Measurements from ENCODE around the gene JAML. TPM values are rescaled to one million over a fixed set of nuclear protein-coding genes. Genes with fewer than 3 reads are reported as not detected.

The JAML gene, protein sequence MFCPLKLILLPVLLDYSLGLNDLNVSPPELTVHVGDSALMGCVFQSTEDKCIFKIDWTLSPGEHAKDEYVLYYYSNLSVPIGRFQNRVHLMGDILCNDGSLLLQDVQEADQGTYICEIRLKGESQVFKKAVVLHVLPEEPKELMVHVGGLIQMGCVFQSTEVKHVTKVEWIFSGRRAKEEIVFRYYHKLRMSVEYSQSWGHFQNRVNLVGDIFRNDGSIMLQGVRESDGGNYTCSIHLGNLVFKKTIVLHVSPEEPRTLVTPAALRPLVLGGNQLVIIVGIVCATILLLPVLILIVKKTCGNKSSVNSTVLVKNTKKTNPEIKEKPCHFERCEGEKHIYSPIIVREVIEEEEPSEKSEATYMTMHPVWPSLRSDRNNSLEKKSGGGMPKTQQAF
- not detected in 2 replicates for total RNA-seq (2014; rRNA removed; shearing (Covaris generic))

- DNase-seq (ENCODE audit: low spot score), result no peak
Measured at GRCh38 chr11:118224511-118225188, at the start of gene JAML. Gene JAML (minus strand): TSS chr11:118225011. CDS start chr11:118214866, 10,145 bp downstream.

- no peak for DNase-seq (ENCODE audit: low spot score)
Measured at GRCh38 chr11:118274186-118274585, 49.4 kb upstream of the JAML start.

- DNase-seq (ENCODE audit: low spot score), result no peak
Measured at GRCh38 chr11:118272001-118272400, 47.2 kb upstream of the JAML start.

DNA sequence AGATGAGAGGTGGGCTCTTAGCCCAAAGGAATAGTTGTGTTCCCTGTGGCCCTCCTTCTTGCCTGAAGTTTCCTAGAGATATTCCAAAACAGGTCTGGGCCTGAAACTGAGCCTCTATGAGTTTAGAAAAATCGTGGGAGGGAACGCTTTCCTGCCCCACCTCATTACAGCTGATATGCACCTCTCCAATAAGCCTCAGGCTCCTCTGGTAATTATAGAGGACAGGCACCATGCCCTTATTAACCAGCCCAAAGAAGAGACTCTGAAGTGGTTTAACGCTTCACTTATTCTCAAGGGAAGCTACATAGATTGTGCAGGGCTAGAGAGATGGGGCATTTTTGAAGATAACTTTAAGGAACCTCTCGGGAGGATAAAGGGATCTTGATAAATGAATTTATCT is 42.7 kb upstream of the JAML start:
- DNase-seq (ENCODE audit: low spot score), result no peak

DNA sequence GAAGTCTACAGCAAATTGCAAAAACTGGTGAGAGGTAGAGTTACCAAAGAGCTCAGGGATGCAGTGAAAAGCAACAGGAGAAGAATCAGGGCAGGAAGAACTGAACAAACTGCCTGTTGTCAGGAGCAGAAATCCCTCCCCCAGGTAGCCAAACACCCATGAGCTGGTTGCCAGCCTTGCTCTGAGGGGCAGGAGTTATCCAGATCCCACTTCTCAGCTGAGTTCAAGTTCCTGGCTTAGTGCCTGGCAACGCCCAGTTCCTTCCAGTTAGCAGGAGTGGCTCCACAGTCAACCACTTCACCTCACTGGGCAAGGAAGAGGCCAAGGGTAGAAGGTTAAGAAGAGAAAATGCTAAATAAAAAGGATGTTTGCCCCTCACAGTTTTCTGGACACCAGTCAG is 41.1 kb upstream of the JAML start:
- DNase-seq (ENCODE audit: low spot score), result no peak

DNA sequence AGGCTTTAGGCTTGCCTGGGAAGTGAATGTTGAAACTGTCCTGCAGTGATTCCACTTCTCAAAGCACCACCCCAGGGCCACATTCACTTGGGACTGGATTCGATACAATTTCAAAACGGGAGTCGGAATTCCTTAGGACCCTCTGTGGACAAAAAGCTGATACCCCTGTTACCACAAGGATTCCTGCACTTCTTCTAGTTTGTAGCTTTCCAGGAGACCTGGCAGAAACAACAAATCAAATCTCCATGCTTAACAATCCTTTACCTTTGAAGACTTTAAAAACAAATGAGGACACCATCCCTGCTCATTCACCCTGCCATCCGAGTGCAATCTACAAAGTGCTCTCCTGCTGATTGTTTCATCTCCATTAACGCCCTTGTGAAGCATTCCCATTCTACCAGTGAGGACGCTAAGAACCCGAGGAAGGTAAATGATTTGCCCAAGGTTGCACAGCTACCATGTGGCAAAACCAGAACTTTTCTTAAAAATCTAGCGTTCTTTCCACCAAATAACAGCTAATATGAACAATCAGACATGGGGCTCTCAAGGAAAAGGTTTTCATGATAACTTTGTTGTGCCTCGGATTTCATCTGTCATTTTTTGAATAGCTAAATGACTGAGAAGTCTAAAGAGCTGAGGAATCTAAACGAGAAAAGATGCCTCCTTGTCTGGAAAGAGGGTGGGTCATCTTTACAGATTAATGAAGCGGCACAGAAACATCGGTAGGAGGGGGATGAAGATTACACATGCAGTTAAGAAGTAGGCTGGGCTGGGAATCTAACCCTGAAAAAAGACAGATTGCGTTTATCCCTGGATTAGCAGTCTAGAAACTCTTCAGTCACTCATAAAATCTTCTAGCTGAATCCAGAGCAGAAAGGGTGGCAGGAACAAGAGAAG is 40.0 kb upstream of the JAML start:
- DNase-seq (ENCODE audit: low spot score), result no peak

- DNase-seq (ENCODE audit: low spot score), result no peak
Measured at GRCh38 chr11:118263695-118264568, 39.1 kb upstream of the JAML start, which contains the start of gene MPZL2. Gene MPZL2 (minus strand): TSS chr11:118264297. CDS start chr11:118264153, 144 bp downstream.

DNA sequence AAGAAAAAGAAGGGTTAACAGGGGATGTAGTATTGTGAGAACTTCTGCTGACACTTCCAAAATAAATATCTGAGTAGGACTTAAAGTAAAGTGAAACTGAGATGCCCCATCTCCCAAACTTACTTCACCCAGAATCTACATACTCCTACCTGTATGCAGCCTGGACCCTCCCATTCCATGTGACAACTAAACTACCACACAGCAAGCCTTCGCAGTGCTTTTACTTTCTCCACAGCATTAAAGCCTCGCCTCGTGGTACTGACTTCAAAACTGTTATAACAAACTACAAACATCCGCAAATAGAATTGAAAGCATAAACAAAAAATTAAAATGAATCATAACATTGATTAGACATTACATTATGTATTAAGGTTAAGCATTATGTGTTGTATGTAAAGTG is 38.3 kb upstream of the JAML start:
- no peak for DNase-seq (ENCODE audit: low spot score)

DNA sequence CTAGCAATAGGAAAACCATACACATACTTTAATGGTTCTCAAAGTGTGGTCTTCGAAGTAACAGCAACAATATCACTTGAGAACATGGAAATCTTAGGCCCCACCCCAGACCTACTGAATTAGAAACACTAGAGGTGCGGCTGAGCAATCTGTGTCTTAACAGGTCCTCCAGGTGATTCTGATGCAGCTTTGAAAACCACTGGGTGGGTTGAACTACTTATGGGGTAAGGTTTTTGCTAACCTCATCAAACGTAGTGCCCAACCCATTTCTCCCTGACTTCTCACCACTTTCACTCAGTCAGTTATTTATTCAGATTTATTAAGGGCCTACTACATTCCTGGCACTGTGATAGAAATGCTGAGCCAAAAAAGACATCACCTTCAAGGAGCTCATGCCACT is 35.5 kb upstream of the JAML start:
- DNase-seq (ENCODE audit: low spot score), result no peak

DNA sequence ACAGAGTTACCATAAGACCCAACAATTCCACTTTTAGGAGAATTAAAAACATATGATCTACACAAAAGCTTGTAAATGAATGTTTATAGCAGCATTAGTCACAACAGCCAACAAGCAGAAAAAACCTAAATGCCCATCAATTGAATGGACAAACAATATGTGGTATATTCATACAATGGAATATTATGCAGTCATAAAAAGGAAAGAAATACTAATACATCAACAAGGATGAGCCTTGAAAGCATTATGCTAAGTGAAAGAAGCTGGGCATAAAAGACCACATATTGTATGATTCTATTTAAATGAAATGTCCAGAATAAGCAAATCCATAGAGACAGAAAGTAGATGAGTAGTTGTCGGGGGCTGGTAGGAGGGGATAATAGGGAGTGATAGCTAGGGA is 34.3 kb upstream of the JAML start:
- no peak for DNase-seq (ENCODE audit: low spot score)

GRCh38 chr11:118258410-118258809 is 33.6 kb upstream of the JAML start:
- peak; percentile 8 for DNase-seq (ENCODE audit: low spot score)

GRCh38 chr11:118252688-118253087 is 27.9 kb upstream of the JAML start:
- DNase-seq (ENCODE audit: low spot score), result no peak

- DNase-seq (ENCODE audit: low spot score), result peak; percentile 74
Measured at GRCh38 chr11:118251858-118252652, 27.2 kb upstream of the JAML start, which contains the start of gene MPZL3. Gene MPZL3 (minus strand): TSS chr11:118252365. CDS start chr11:118252294, 71 bp downstream.

DNA sequence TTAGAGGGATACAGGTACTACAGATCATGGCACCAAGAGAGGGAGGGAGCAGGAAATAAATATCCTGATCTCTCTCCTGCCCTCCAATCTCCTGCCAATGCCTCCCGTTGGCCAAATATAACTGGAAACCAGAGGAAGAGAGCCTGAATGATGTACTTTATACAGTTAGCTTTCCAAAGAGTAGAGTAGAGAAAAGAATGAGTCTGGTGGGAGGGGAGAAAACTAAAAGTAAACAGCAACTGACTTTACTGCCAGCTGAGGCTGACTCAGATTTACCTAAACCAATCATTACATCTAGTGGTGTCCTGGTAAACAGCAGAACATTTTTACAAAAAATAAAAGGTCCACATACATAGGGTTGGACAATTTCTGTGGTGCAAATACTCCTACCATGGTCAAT is 22.2 kb upstream of the JAML start:
- DNase-seq (ENCODE audit: low spot score), result no peak

DNA sequence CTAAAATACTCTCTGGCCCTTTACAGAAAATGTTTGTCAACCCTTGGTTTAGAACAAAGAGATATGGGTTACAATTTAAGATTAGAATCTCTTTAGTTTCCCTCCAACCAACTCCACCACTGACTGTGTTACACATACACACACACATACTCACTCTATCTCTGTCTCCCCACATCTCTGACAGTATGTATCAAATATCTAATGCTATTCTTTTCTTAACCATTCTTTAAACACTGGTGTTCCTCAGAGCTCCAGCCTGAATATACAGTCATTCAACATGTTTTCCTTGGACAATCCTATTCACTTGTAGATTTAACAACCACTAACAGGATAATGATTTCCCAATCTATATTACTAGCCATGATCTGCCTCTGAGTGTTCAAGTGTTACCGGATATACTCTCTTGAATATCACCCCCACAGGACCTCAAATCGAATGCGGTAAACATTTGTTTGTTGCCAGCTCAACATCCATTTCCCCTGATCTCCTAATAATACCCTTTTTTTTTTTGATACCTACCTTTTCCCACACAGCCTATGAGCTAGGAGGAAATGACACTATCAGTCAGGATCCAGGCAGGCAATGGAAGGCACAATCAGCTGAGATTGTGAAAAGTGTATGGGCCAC is 21.2 kb upstream of the JAML start:
- DNase-seq (ENCODE audit: low spot score), result no peak

DNA sequence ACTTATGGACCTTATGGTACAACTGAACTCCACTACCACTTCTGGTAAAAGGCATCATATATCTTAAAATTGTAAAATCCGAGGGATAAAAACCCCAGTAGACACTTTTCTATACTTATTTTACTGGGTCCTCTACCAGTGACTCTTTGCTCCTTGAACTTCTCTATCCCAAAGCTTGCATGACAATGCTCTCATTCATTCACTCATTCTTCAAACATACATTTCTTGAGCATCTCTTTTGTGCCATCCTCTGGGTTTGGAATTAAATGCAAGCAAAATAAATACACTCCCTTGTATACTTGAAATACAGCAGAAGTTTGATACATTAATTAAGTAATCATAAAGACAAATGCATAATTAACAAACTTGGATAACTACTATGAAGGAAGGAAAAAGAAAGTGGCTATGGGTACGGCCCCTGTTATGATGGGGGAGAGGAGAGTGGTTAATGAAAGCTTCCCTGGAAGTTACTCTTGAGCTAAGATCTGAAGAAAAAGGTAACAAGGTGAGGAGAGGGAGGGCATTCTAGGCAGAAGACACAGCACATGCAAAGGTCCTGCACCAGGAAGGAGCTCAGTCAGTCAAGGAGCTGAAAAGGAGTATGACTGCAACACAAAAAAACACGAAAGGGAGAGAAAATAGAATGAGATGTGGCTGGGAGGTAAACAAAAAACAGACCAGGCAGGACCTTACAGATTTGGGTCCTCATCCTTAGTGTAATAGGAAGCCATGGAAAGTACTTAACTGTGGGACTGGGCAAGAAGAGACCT is 19.4 kb upstream of the JAML start:
- DNase-seq (ENCODE audit: low spot score), result no peak

DNA sequence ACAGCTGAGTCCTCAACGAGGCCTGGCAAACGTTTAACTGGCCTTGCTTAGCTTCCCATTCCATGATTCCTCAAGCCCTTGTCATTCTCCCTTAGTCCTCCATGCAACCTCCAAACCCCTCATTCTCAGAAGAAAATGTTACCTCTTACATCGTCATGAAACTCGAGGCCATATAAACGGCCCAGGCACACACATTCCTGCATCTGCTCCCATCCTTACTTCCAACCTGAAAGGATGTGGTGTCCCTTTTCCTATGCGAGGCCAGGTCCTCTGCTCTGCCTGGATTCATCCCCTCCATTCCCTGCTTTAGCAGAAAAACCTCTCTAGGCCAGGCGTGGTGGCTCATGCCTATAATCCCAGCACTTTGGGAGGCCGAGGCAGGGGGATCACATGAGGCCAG is 18.4 kb upstream of the JAML start:
- no peak for DNase-seq (ENCODE audit: low spot score)

GRCh38 chr11:118241764-118242098 is 16.9 kb upstream of the JAML start:
- no peak for DNase-seq (ENCODE audit: low spot score)
